OCI-M1 (cell line): Measurements from ENCODE around the gene RIC8B.
"Not testable (repeated sequence)": the region's sequence is repeated elsewhere in the genome, so short reads cannot be mapped to it uniquely, and the experiment has no call there.

Experiments
- DNase-seq: peaks from one replicate; lab custom pipeline; 2025; lab: John Stamatoyannopoulos, UW

Gene RIC8B

DNA sequence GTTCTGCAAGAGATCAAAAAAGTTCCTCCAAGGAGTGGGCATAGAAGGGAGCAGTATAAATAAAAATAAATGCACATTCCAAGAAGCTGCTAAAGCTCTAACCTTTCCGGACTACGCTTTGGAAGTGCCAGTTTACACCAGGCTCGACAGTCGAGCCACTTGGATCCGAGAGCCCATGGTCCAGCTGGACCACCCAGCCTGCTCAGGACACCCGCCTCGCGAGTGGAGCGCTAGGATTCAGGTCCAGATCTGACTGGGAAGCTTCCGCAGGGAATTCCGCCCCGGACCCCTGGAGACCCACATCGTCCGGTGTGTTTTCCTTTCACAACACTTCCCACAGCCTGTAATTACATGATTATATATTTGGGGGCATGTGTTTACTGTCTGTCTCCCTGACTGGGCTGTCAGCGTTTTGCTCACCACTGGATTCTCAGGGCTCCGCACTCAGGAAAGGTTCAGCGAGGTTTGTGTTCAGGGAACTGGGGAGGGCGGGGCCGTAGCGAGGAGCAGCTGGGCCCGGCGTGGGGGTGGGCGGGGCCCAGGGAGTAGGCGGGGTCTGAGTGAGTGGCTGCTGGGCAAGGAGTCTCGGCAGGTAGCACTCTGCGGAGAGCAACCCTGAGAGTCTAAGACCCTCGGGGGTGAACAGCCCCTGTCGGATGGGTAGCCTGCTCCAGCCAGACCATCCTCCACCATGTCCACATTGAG, 128.9 kb downstream of the RIC8B start:
- DNase-seq = no peak

- DNase-seq = no peak
These were observed 132.2 kb downstream of the RIC8B start for GRCh38 chr12:106906715-106907114.

- no peak for DNase-seq
These were observed 132.9 kb downstream of the RIC8B start for GRCh38 chr12:106907411-106907810.

- DNase-seq = no peak
These were observed 133.4 kb downstream of the RIC8B start for GRCh38 chr12:106907846-106908245.

DNA sequence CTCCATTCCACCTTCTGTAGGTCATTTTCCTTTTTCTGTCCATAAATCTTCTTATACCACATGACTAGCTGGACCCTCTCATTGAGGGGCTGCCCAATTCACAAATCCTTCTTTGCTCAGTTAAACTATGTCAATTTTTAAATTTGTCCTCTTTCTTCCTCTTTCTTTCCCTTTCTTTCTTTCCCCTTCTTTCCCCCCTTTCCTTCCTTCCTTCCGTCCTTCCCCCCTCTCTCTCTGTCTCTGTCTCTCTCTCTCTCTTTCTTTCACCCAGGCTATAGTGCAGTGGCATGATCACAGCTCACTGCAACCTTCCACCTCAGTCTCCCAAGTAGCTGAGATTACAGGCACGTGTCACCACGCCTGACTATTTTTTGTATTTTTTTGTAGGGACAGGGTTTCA, 134.1 kb downstream of the RIC8B start:
- DNase-seq = no peak

- DNase-seq = peak; percentile 88
These were observed 135.7 kb downstream of the RIC8B start for GRCh38 chr12:106910202-106910601.

GRCh38 chr12:106911581-106911980, 137.1 kb downstream of the RIC8B start:
- DNase-seq = no peak

GRCh38 chr12:106913456-106913855, 139.0 kb downstream of the RIC8B start:
- no peak for DNase-seq

- no peak for DNase-seq
These were observed 140.5 kb downstream of the RIC8B start for GRCh38 chr12:106914796-106915634.

GRCh38 chr12:106915635-106916026, 141.1 kb downstream of the RIC8B start:
- DNase-seq = no peak

GRCh38 chr12:106917503-106917902, 143.0 kb downstream of the RIC8B start:
- no peak for DNase-seq

GRCh38 chr12:106918746-106919145, 144.3 kb downstream of the RIC8B start:
- DNase-seq = peak; percentile 60

DNA sequence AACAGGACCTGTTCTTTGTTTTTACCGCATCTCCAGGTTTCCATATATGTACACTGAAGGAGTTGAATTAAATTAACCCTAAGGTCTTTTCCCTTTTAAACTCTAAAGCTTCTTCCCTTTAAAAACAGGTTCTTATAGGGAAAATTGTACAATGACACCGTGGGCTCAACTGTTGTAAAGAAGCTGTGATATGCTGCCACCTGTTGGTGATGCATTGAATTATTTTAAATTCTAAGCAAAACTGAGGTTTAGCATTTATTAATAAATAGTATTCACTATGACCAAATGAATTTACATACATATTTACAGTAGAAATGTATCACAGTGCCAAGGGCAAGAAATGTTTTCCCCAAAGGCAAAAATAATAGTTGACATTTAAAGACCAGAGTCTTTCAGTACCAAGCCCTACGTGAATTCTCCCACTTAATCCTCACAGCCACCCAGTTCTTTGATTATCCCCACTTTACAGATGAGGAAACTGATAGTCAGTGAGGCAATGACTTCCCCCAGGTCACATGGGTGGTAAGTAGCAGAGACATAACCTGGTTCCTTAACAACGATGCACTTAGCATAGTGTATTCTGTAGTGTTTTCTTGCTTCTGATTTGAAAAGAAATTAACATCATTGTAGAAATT, 145.5 kb downstream of the RIC8B start:
- DNase-seq = peak; percentile 62

GRCh38 chr12:106921976-106922375, 147.5 kb downstream of the RIC8B start:
- DNase-seq = not testable (repeated sequence)

DNA sequence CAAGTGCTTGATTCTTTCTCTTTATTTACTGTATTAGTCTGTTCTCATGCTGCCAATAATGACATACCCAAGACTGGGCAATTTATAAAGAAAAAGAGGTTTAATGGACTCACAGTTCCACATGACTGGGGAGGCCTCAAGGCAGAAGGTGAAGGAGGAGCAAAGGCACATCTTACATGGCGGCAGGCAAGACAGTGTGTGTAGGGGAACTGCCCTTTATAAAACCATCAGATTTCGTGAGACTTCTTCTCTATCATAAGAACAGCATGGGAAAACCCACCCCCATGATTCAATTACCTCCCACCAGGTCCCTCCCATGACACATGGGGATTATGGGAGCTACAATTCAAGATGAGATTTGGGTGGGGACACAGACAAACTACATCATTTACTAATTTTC, 149.1 kb downstream of the RIC8B start:
- DNase-seq = not testable (repeated sequence)

GRCh38 chr12:106924268-106924861, 149.9 kb downstream of the RIC8B start:
- no peak for DNase-seq

DNA sequence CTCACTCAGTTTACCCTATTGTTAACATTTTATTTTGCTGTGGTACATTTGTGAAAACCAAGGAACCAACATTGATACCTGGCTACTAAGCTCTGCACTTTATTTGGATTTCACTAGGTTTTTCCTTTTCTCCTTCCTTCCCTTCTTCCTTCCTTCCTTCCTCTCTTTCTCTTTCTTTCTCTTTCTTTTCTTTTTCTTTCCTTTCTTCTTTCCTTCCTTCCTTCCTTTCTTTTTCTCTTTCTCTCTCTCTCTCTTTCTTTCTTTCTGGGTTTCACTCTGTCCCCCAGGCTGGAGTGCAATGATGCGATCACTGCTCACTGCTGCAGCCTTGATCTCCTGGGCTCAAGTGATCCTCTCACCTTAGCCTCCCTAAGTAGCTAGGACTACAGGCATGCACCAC, 152.2 kb downstream of the RIC8B start:
- no peak for DNase-seq

DNA sequence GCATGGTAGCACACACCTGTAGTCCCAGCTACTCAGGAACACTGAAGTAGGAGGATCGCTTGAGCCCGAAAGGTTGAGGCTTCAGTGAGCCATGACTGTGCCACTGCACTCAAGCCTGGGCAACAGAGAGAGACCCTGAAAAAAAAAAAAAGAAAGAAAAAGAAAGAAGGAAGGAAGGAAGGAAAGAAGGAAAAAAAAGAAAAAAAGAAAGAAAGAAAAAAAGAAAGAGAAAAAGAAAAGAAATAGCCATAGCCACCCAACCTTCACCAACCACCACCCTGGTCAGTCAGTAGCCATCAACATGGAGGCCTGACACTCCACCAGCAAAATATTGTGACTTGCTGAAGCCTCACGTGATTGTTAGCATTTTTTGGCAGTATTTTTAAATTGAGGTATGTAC, 159.8 kb downstream of the RIC8B start:
- DNase-seq = no peak
